Measurements from ENCODE around the gene SLC39A11. TPM values are rescaled to one million over a fixed set of nuclear protein-coding genes. Genes with fewer than 3 reads are reported as not detected.

SLC39A11 gene
- polyA plus RNA-seq, 1 of the 3 experiments (the other 2 are of a cell fraction) = 23.5 TPM

- TF ChIP-seq, protein P1, sequence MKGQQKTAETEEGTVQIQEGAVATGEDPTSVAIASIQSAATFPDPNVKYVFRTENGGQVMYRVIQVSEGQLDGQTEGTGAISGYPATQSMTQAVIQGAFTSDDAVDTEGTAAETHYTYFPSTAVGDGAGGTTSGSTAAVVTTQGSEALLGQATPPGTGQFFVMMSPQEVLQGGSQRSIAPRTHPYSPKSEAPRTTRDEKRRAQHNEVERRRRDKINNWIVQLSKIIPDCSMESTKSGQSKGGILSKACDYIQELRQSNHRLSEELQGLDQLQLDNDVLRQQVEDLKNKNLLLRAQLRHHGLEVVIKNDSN (IDR thresholded peaks at IDR 0.05; ENCODE audit: borderline replicate concordance, low read depth) = no peak
- TF ChIP-seq TAF1 (IDR thresholded peaks at IDR 0.05; ENCODE audit: borderline replicate concordance, low read depth, low read length) (no peak), GABPA (IDR thresholded peaks at IDR 0.05; ENCODE audit: low read depth) (no peak), PBX3 (IDR thresholded peaks at IDR 0.05) (no peak), EP300 (IDR thresholded peaks at IDR 0.05; ENCODE audit: borderline replicate concordance in 1 of 2, low read depth in 1 of 2, low read length in 1 of 2) (no peak), FOXJ3 (CRISPR knock-in tag; IDR thresholded peaks at IDR 0.05) (no peak), POLR2AphosphoS5 (IDR thresholded peaks at IDR 0.05; ENCODE audit: low read depth, low read length) (no peak)
Measured at GRCh38 chr17:72886622-72887021, 205.9 kb downstream of the SLC39A11 start (continued).

- no peaks in the 10 kb centered on the region for H3K27me3 ChIP-seq (ENCODE audit: insufficient read depth)
- H3K9ac ChIP-seq = no peak overlapping the region
- H3K4me1 ChIP-seq (ENCODE audit: control insufficient read depth in 1 of 2, insufficient read depth in 2 of 2, low read depth in 1 of 2, low read length in 1 of 2) = no peaks in the 10 kb centered on the region; a peak in 1 of 4 replicates
- no peak overlapping the region for H3K27ac ChIP-seq (ENCODE audit: low read depth in 2 of 2, low read length in 1 of 2)
- no peaks in the 10 kb centered on the region for H3K9me2 ChIP-seq
- DNase-seq = no peak
- ChIA-PET CTCF (interaction anchor here (1.1 kb wide), 1 partner anchor 305 kb away, joined by 3 read pairs; no protein-coding TSS in a partner anchor), POLR2A (no interaction called here)
- TF ChIP-seq MAX (IDR thresholded peaks at IDR 0.05; ENCODE audit: low read depth) (no peak), PBX3 (IDR thresholded peaks at IDR 0.05) (no peak), RCOR1 (IDR thresholded peaks at IDR 0.05; ENCODE audit: low read length) (no peak)
- TF ChIP-seq, protein P2, sequence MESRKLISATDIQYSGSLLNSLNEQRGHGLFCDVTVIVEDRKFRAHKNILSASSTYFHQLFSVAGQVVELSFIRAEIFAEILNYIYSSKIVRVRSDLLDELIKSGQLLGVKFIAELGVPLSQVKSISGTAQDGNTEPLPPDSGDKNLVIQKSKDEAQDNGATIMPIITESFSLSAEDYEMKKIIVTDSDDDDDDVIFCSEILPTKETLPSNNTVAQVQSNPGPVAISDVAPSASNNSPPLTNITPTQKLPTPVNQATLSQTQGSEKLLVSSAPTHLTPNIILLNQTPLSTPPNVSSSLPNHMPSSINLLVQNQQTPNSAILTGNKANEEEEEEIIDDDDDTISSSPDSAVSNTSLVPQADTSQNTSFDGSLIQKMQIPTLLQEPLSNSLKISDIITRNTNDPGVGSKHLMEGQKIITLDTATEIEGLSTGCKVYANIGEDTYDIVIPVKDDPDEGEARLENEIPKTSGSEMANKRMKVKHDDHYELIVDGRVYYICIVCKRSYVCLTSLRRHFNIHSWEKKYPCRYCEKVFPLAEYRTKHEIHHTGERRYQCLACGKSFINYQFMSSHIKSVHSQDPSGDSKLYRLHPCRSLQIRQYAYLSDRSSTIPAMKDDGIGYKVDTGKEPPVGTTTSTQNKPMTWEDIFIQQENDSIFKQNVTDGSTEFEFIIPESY (IDR thresholded peaks at IDR 0.05; ENCODE audit: borderline replicate concordance, low read depth) = no peak
- H3K4me3 ChIP-seq (ENCODE audit: low read depth in 2 of 2, low read length in 1 of 2) = no peak overlapping the region
- no peaks in the 10 kb centered on the region for H4K20me1 ChIP-seq (ENCODE audit: insufficient read depth)
- H3F3A ChIP-seq (replicated peaks; ENCODE audit: insufficient read depth) = no peaks in the 10 kb centered on the region
- peaks cover 7% of the 10 kb centered on the region; the same call in 1 of the 2 replicates for H3K9me3 ChIP-seq
- WGBS (ENCODE audit: low lambda C conversion rate) = 100% methylated on average over 2 of the region's 2 CpGs
- H3K79me2 ChIP-seq (ENCODE audit: insufficient read depth) = no peaks in the 10 kb centered on the region
- peaks cover 0 to 4% of the 10 kb centered on the region in 2 experiments for H3K36me3 ChIP-seq (replicated peaks in 1 of 2; ENCODE audit: control insufficient read depth in 1 of 2, insufficient read depth in 2 of 2, low read length in 1 of 2)
- no peak overlapping the region for H3K4me2 ChIP-seq
- no peak overlapping the region for H2AFZ ChIP-seq (ENCODE audit: low read depth)
Measured at GRCh38 chr17:72884066-72884465, 208.4 kb downstream of the SLC39A11 start.
